Measurements from ENCODE around the gene NATD1. TPM values are rescaled to one million over a fixed set of nuclear protein-coding genes. Genes with fewer than 3 reads are reported as not detected.
A peak's percentile ranks its signal among the peaks of the same experiment; 100 is the strongest.

The NATD1 gene
- total and polyA plus RNA-seq, 9 of the 15 experiments (the other 6 are each of a cell fraction or from before 2014, with no cell fraction given) = 0.24 to 5.4 (median 1.6) TPM

GRCh38 chr17:21284319-21285163, 31.3 kb upstream of the NATD1 start, which contains the start of gene MAP2K3 (continued):
- TF ChIP-seq ZSCAN32 (CRISPR knock-in tag; IDR thresholded peaks at IDR 0.05) (no peak), ATF3 (IDR thresholded peaks at IDR 0.05) (no peak), ATF3 (CRISPR knock-in tag; conservative IDR thresholded peaks at IDR 0.05) (no peak), GABPB2 (CRISPR knock-in tag; conservative IDR thresholded peaks at IDR 0.05) (no peak), KDM2B (CRISPR knock-in tag; IDR thresholded peaks at IDR 0.05) (no peak), MAX (CRISPR knock-in tag; IDR thresholded peaks at IDR 0.05) (no peak), MCM7 (IDR thresholded peaks at IDR 0.05) (no peak), NR3C1 (CRISPR knock-in tag; IDR thresholded peaks at IDR 0.05) (no peak), SMAD1 (IDR thresholded peaks at IDR 0.05; ENCODE audit: low read depth, low read length, partially characterized antibody) (no peak), DPF2 (IDR thresholded peaks at IDR 0.05) (no peak), XRCC3 (IDR thresholded peaks at IDR 0.05) (no peak), VEZF1 (CRISPR knock-in tag; IDR thresholded peaks at IDR 0.05) (peak; percentile 84), GABPA (tag; conservative IDR thresholded peaks at IDR 0.05; ENCODE audit: low read depth) (no peak; the same call in 1 of the 2 replicates), POLR2A (conservative IDR thresholded peaks at IDR 0.05) (no peak), CCNT2 (IDR thresholded peaks at IDR 0.05; ENCODE audit: borderline replicate concordance, extremely low read depth, insufficient read length, low read depth, low read length) (no peak), ZNF699 (CRISPR knock-in tag; IDR thresholded peaks at IDR 0.05; ENCODE audit: insufficient replicate concordance) (no peak), RCOR1 (IDR thresholded peaks at IDR 0.05; ENCODE audit: borderline replicate concordance in 1 of 2, low read depth in 2 of 2, low read length in 2 of 2) (no peak), MYC (IDR thresholded peaks at IDR 0.05; ENCODE audit: low read depth, low read length) (no peak), MYC (CRISPR knock-in tag; IDR thresholded peaks at IDR 0.05; ENCODE audit: borderline replicate concordance, low read depth) (no peak)
- TF ChIP-seq, protein P1, sequence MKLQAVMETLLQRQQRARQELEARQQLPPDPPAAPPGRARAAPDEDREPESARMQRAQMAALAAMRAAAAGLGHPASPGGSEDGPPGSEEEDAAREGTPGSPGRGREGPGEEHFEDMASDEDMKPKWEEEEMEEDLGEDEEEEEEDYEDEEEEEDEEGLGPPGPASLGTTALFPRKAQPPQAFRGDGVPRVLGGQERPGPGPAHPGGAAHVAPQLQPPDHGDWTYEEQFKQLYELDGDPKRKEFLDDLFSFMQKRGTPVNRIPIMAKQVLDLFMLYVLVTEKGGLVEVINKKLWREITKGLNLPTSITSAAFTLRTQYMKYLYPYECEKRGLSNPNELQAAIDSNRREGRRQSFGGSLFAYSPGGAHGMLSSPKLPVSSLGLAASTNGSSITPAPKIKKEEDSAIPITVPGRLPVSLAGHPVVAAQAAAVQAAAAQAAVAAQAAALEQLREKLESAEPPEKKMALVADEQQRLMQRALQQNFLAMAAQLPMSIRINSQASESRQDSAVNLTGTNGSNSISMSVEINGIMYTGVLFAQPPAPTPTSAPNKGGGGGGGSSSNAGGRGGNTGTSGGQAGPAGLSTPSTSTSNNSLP (IDR thresholded peaks at IDR 0.05; ENCODE audit: borderline replicate concordance, low read depth, low read length) = no peak
- TF ChIP-seq, protein P2, sequence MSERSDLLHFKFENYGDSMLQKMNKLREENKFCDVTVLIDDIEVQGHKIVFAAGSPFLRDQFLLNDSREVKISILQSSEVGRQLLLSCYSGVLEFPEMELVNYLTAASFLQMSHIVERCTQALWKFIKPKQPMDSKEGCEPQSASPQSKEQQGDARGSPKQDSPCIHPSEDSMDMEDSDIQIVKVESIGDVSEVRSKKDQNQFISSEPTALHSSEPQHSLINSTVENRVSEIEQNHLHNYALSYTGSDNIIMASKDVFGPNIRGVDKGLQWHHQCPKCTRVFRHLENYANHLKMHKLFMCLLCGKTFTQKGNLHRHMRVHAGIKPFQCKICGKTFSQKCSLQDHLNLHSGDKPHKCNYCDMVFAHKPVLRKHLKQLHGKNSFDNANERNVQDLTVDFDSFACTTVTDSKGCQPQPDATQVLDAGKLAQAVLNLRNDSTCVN (CRISPR knock-in tag; IDR thresholded peaks at IDR 0.05) = no peak

Measured in K562 (cell line).